Thyroid gland (tissue), 4 donors: Measurements from ENCODE around the gene SMARCD1. TPM values are rescaled to one million over a fixed set of nuclear protein-coding genes. Genes with fewer than 3 reads are reported as not detected.
A peak's percentile ranks its signal among the peaks of the same experiment; 100 is the strongest.

Source experiments
- DNase-seq, 2 donors: peaks; one replicate each; pipeline ENCODE4 v3.0.0-alpha.2; 2019
- H3K27ac ChIP-seq, 3 donors: fragments of 200-600 bp; sonication (generic); 1 replicate in 2 of 3; 2 replicates in 1 of 3; pipeline ENCODE4 v1.5.1; 2016 to 2019; ENCODE audit warnings: mild to moderate bottlenecking in 1 of 3, moderate library complexity in 1 of 3
- H3K27me3 ChIP-seq: fragments of 200-600 bp; sonication (generic); one replicate; pipeline ENCODE4 v1.5.1; 2019
- H3K36me3 ChIP-seq, 2 donors: fragments of 200-600 bp; sonication (generic); one replicate each; pipeline ENCODE4 v1.5.1; 2016 to 2019
- H3K4me1 ChIP-seq, 2 donors: fragments of 200-600 bp; sonication (generic); one replicate each; pipeline ENCODE4 v1.5.1; 2017 to 2019
- H3K4me3 ChIP-seq, 3 donors: fragments of 200-600 bp; sonication (generic); replicated peaks in 1 of 3; 1 replicate in 2 of 3; 2 replicates in 1 of 3; pipeline ENCODE4 v1.5.1; 2016; ENCODE audit warnings: mild to moderate bottlenecking in 1 of 3
- H3K9me3 ChIP-seq: fragments of 200-600 bp; sonication (generic); one replicate; pipeline ENCODE4 v1.5.1; 2017
- POLR2A ChIP-seq, 2 donors: fragments of 450-650 bp; IDR thresholded peaks; one replicate each; pipeline ENCODE4 v1.6.1; 2017; ENCODE audit warnings: antibody characterized with exemption in 2 of 2, mild to moderate bottlenecking in 2 of 2, moderate library complexity in 1 of 2
- WGBS, 2 donors: methylation state at CpG; one replicate each; pipeline ENCODE4 v1.1.5; 2017; 5-methylcytosine and 5-hydroxymethylcytosine counted together
- intact Hi-C: fragments of 100-400 bp; cut with DNase I; formaldehyde crosslinking; loops from one replicate; pipeline ENCODE4 v1.15.1; 2023
- total RNA-seq, 4 donors: library from RNA; depleted of rRNA; stranded (reverse); fragments of >200 nt; gene quantifications; one replicate each; pipeline ENCODE4 v1.2.3, GENCODE V29; 2016
- TF ChIP-seq, protein P1 (sequence below), 6 experiments: fragments of 200-600 bp in 3 of 6; fragments of 450-650 bp in 3 of 6; sonication (generic) in 3 of 6; IDR thresholded peaks; one replicate each; pipeline ENCODE4 v1.5.1; 2016 to 2019; ENCODE audit warnings: antibody characterized with exemption in 6 of 6, mild to moderate bottlenecking in 2 of 6, inconsistent platforms in 1 of 6, moderate library complexity in 1 of 6

Gene SMARCD1
- total RNA-seq, 4 donors from 2014 or later, result 67.2 to 92.9 (median 74.7) TPM

DNA sequence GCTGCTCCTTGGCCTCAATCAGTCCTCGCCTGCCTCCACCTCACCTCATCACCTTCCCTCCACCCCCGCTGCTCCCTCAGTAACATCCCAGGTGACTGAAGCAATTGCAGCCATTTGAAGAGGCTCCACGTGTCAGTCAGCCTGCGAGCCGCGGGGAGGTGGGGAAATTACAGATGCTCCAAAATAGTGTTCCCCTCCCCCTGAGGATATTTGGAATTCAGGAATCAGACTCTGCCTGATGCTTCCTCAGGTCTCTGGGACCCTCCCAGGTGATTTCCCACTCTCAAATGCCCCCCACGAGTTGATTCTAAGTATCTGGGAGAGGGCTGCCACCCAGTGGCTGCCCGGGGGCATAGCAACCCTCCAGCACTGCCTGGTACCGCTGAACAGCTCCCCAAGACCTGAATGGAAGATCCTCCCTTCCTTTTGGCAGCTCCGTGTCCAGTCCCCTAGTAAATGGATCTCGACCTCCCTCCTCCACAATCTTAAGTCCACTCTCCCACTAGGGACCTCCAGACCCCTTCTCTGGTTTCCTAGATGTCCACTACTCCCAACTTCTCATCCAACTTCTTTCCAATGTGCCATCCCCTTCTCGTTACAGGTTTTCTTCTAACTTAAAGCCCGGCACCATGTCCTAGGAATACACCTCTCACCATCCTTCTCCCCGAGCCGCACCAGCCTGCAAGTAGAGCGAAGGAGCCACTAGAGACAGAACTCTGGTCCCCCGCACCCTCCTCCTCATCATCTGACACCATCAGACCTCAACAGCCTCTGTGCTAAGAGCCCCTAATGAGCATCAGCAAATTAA lies 29.1 kb upstream of the SMARCD1 start:
- Histone ChIP-seq H3K36me3 (no peaks in the 10 kb centered on the region), H3K27me3 (no peaks in the 10 kb centered on the region), H3K9me3 (no peaks in the 10 kb centered on the region), H3K27ac (no peak overlapping the region), H3K4me1 (peaks cover 6 to 21% of the 10 kb centered on the region in 2 donors), H3K4me3 (no peak overlapping the region)
- intact Hi-C loops, result loop anchor here (5.0 to 10.0 kb wide), 2 partner anchors 89 to 191 kb away; no protein-coding TSS in a partner anchor
- WGBS, 2 donors, result 8 to 10% methylated on average over 17 of the region's 17 CpGs
- peak; percentile 33 to 37 for DNase-seq
- TF ChIP-seq, protein P1, sequence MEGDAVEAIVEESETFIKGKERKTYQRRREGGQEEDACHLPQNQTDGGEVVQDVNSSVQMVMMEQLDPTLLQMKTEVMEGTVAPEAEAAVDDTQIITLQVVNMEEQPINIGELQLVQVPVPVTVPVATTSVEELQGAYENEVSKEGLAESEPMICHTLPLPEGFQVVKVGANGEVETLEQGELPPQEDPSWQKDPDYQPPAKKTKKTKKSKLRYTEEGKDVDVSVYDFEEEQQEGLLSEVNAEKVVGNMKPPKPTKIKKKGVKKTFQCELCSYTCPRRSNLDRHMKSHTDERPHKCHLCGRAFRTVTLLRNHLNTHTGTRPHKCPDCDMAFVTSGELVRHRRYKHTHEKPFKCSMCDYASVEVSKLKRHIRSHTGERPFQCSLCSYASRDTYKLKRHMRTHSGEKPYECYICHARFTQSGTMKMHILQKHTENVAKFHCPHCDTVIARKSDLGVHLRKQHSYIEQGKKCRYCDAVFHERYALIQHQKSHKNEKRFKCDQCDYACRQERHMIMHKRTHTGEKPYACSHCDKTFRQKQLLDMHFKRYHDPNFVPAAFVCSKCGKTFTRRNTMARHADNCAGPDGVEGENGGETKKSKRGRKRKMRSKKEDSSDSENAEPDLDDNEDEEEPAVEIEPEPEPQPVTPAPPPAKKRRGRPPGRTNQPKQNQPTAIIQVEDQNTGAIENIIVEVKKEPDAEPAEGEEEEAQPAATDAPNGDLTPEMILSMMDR (IDR thresholded peaks at IDR 0.05), result peak; percentile 78 to 95 (median 82)
- no peak for TF ChIP-seq POLR2A (IDR thresholded peaks at IDR 0.05)

DNA sequence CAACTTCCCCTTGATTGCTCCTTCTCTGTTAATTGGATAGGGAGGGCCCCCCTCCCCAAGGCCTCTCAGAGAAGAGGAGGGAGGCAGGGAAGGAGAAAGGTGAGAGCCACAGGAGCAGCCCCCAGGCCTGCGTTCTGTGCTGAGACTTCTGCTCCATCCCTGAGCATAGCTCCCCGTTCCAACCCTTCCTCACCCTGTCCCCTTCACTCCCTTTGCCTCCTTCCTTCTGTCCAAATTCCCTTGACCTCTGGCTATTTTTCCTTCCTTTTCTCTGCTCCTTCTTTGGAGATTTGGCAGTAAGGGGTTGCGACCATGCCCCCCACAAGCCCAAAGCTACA lies 28.5 kb upstream of the SMARCD1 start:
- no peak overlapping the region for H3K4me3 ChIP-seq
- H3K9me3 ChIP-seq, result no peaks in the 10 kb centered on the region
- WGBS, 2 donors, result 11 to 23% methylated on average over 3 of the region's 3 CpGs

DNA sequence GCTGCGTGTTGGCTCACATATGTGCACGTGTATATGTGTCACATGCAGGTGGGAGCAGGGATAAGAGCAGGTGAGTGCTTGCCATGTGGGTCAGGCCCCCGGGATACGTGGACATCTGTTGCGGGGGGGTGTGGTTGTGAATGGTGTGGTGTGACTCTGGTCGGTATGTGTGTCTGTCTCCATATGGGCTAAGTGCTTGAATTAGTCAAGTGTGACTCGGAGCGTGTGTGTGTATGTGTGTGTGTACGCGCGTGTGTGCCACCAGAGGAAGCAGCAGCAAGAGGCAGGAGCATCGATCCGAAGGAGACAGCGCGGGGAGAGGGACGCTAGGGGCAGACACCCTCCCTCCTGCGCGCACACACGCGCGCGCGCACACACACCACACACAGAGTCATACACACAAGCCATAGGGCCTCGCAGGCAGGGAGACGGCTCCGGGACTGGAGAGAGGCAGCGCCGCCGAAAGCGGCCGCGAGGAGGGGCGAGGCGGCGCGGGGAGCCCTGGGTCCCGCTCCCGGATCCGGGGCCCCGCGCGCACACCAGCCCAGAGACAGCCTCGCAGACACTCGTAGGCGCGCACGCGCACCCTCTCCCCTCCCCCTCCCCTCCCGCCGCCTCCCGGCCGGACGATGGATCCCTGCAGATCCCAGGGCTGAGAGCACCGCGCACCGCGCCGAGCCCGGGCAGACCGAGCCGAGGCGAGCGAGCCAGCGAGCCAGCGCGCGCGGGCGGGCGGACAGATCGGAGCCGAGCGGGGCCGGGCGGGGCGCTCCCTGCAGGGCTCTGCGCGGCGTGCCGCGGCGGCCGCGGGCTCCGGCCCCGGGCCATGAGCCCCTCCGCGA lies 27.9 kb upstream of the SMARCD1 start, which contains the start of gene ASIC1:
Gene ASIC1 (plus strand): TSS at position 597 of the 842 bp plus-strand sequence. CDS start 1,171 bp downstream, outside the sequence.
- Histone ChIP-seq H3K27ac (no peak within 1 kb of the TSS), H3K4me3 (peak within 1 kb of the TSS; percentile 25 to 63 (median 42)), H3K36me3 (no peaks in the 10 kb centered on the region), H3K4me1 (peaks cover 6 to 21% of the 10 kb centered on the region in 2 donors), H3K9me3 (no peaks in the 10 kb centered on the region), H3K27me3 (no peaks in the 10 kb centered on the region)
- intact Hi-C loops, result loop anchor here (5.0 to 10.0 kb wide), 2 partner anchors 90 to 192 kb away; no protein-coding TSS in a partner anchor
- 2% methylated on average over 15 of the region's 88 CpGs for WGBS, 2 donors
- DNase-seq, result peak; percentile 56 to 60
- TF ChIP-seq POLR2A (IDR thresholded peaks at IDR 0.05), result no peak
- TF ChIP-seq, protein P1 (IDR thresholded peaks at IDR 0.05), result peak in 1 of 6 experiments; percentile 12

More for the DNA sequence above, 28.5 kb upstream of the SMARCD1 start:
- TF ChIP-seq, protein P1 (IDR thresholded peaks at IDR 0.05), result no peak
- TF ChIP-seq POLR2A (IDR thresholded peaks at IDR 0.05), result no peak
- no peak for DNase-seq
- Histone ChIP-seq H3K27me3 (no peaks in the 10 kb centered on the region), H3K4me1 (peaks cover 6 to 21% of the 10 kb centered on the region in 2 donors), H3K27ac (no peak overlapping the region), H3K36me3 (no peaks in the 10 kb centered on the region)
- intact Hi-C loops, result loop anchor here (5.0 to 10.0 kb wide), 2 partner anchors 89 to 192 kb away; no protein-coding TSS in a partner anchor

DNA sequence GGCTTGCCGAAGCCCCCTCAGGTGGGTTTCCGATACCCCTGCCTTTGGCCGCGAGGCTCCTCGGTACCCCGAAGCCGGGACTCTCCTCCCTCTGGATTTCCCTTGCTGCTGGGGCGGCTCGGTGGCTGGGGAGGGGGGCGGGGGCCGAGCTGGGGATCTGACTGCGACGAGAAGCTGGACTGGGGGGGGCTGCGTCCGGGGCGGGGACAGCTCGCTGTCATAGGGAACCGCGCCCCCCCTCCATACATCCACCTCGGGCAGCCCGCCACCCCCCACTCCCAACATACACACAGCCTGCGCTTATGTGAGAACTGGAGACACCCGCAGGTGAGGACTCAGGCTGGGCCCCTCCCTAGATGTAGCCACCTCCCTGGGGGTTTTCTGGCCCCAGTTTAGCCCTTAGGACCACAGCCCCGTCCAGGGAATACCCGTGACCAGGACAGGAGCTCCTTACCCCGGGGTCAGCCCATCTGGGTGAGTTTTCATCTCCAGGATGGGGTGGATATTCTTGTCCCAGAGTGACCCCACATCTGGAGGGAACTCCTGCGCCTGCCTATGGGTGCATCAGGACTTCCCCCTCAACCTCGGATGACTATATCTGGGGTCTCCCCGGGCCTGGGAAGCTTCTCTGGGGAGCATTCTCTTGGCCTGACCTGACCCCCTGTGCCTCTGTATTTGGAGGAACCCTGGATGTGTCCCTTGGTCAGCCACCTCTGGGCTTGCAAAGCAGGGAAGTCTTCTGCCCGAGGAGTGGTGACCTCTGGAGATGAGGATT lies 27.1 kb upstream of the SMARCD1 start:
- H3K4me3 ChIP-seq, result peak overlapping the region in 1 of 3 donors; percentile 42
- no peak overlapping the region for H3K27ac ChIP-seq
- H3K27me3 ChIP-seq, result no peaks in the 10 kb centered on the region
- no peaks in the 10 kb centered on the region for H3K36me3 ChIP-seq
- H3K9me3 ChIP-seq, result no peaks in the 10 kb centered on the region
- TF ChIP-seq POLR2A (IDR thresholded peaks at IDR 0.05), result no peak
- TF ChIP-seq, protein P1 (IDR thresholded peaks at IDR 0.05), result no peak
- DNase-seq, result no peak
- 46 to 71% methylated on average over 3 to 8 of the region's 30 CpGs for WGBS, 2 donors
- H3K4me1 ChIP-seq, result peaks cover 6 to 21% of the 10 kb centered on the region in 2 donors
- intact Hi-C loops, result loop anchor here (5.0 to 10.0 kb wide), 2 partner anchors 91 to 193 kb away; no protein-coding TSS in a partner anchor
